SK-N-SH (cell line): ENCODE results near the gene PLD1. TPM values are rescaled to one million over a fixed set of nuclear protein-coding genes. Genes with fewer than 3 reads are reported as not detected.

Source experiments
- CTCF ChIA-PET: fragments of 300-600, 350-600 bp; formaldehyde crosslinking; extraction: SDS; loops from one replicate; lab custom pipeline; 2021; lab: Yijun Ruan, JAX
- POLR2A ChIA-PET: fragments of 350-600 bp; sonication (Branson Sonifier 250); formaldehyde crosslinking; extraction: SDS; loops from one replicate; lab custom pipeline; 2020; ENCODE audit warnings: antibody characterized with exemption, inconsistent platforms; lab: Yijun Ruan, JAX
- DNase-seq: peaks from one replicate; pipeline ENCODE4 v3.0.0; 2012
- H2AFZ ChIP-seq: fragments of 200-600 bp; sonication (generic); 2 replicates; pipeline ENCODE4 v1.8.1; 2016; ENCODE audit warnings: antibody characterized with exemption, mild to moderate bottlenecking, low read depth
- H3F3A ChIP-seq: fragments of 200-600 bp; sonication (generic); replicated peaks from 2 replicates; pipeline ENCODE3; 2016; ENCODE audit warnings: antibody characterized with exemption, mild to moderate bottlenecking; ENCODE audit not compliant: insufficient read depth
- H3K27ac ChIP-seq, 2 experiments: fragments of 200-500 bp in 1 of 2; fragments of 200-600 bp in 1 of 2; sonication (Bioruptor generic) in 1 of 2; sonication (generic), shearing (Covaris generic) in 1 of 2; 2 replicates each; pipeline versions ENCODE4 v1.5.1 to v1.6.1; 2014 to 2016; ENCODE audit warnings: low read depth in 2 of 2, inconsistent platforms in 1 of 2, low read length in 1 of 2, mild to moderate bottlenecking in 1 of 2, mixed read lengths in 1 of 2
- H3K27me3 ChIP-seq: fragments of 200-600 bp; sonication (generic), shearing (Covaris generic); 2 replicates; pipeline ENCODE4 v1.6.1; 2016; ENCODE audit warnings: mixed run types; ENCODE audit not compliant: insufficient read depth
- H3K36me3 ChIP-seq, 2 experiments: fragments of 200-500 bp in 1 of 2; fragments of 200-600 bp in 1 of 2; sonication (Bioruptor generic) in 1 of 2; sonication (generic) in 1 of 2; replicated peaks in 1 of 2; 2 replicates each; pipeline versions ENCODE3 to v1.5.1; 2014 to 2016; ENCODE audit warnings: low read length in 1 of 2, mild to moderate bottlenecking in 1 of 2; ENCODE audit not compliant: insufficient read depth in 2 of 2, control insufficient read depth in 1 of 2
- H3K4me1 ChIP-seq, 2 experiments: fragments of 200-500 bp in 1 of 2; fragments of 200-600 bp in 1 of 2; sonication (Bioruptor generic) in 1 of 2; sonication (generic), shearing (Covaris generic) in 1 of 2; 2 replicates each; pipeline versions ENCODE4 v1.5.1 to v1.6.1; 2014 to 2016; ENCODE audit warnings: low read depth in 1 of 2, low read length in 1 of 2, mixed run types in 1 of 2; ENCODE audit not compliant: insufficient read depth in 2 of 2, control insufficient read depth in 1 of 2
- H3K4me2 ChIP-seq: fragments of 200-600 bp; sonication (generic), shearing (Covaris generic); 2 replicates; pipeline ENCODE4 v1.6.1; 2017; ENCODE audit warnings: mixed run types
- H3K4me3 ChIP-seq, 2 experiments: fragments of 200-500 bp in 1 of 2; fragments of 200-600 bp in 1 of 2; sonication (Bioruptor generic) in 1 of 2; sonication (generic), shearing (Covaris generic) in 1 of 2; 2 replicates each; pipeline versions ENCODE4 v1.5.1 to v1.8.1; 2014 to 2016; ENCODE audit warnings: low read depth in 2 of 2, inconsistent platforms in 1 of 2, low read length in 1 of 2, mild to moderate bottlenecking in 1 of 2, mixed read lengths in 1 of 2, moderate library complexity in 1 of 2
- H3K79me2 ChIP-seq: fragments of 200-600 bp; sonication (generic); 2 replicates; pipeline ENCODE4 v1.8.1; 2017; ENCODE audit warnings: mild to moderate bottlenecking; ENCODE audit not compliant: insufficient read depth
- H3K9ac ChIP-seq: fragments of 200-600 bp; sonication (generic); 2 replicates; pipeline ENCODE4 v1.6.1; 2017; ENCODE audit warnings: mixed run types
- H3K9me2 ChIP-seq: fragments of 200-600 bp; sonication (generic); 2 replicates; pipeline ENCODE4 v1.6.1; 2017; ENCODE audit warnings: mixed run types
- H3K9me3 ChIP-seq: fragments of 200-600 bp; sonication (generic); 2 replicates; pipeline ENCODE4 v1.6.1; 2017; ENCODE audit warnings: mixed run types, mild to moderate bottlenecking, moderate library complexity
- H4K20me1 ChIP-seq: fragments of 200-600 bp; sonication (generic); 2 replicates; pipeline ENCODE4 v1.6.1; 2017; ENCODE audit warnings: mild to moderate bottlenecking, mixed run types; ENCODE audit not compliant: insufficient read depth
- CHD2 ChIP-seq: fragments of 150-350 bp; IDR thresholded peaks from 2 replicates; pipeline ENCODE4 v1.6.1; 2018; ENCODE audit warnings: low read length; ENCODE audit not compliant: partially characterized antibody
- ELF1 ChIP-seq: IDR thresholded peaks from 2 replicates; pipeline ENCODE4 v1.4.0; 2012
- EP300 ChIP-seq, 2 experiments: IDR thresholded peaks; 2 replicates each; pipeline versions ENCODE4 v1.4.0 to v1.6.1; 2012; ENCODE audit warnings: borderline replicate concordance in 1 of 2, low read depth in 1 of 2, low read length in 1 of 2
- FOSL2 ChIP-seq: IDR thresholded peaks from 2 replicates; pipeline ENCODE4 v1.4.0; 2012; ENCODE audit warnings: low read depth, mild to moderate bottlenecking, moderate library complexity, borderline replicate concordance
- GATA2 ChIP-seq: sonication (generic); formaldehyde crosslinking; IDR thresholded peaks from 2 replicates; pipeline ENCODE4 v1.5.0; 2020; ENCODE audit warnings: mild to moderate bottlenecking, missing genetic modification reagents
- JUND ChIP-seq: IDR thresholded peaks from 2 replicates; pipeline ENCODE4 v1.4.0; 2012
- MEF2A ChIP-seq: IDR thresholded peaks from 2 replicates; pipeline ENCODE4 v1.4.0; 2012; ENCODE audit warnings: low read depth, borderline replicate concordance
- NFIC ChIP-seq: IDR thresholded peaks from 2 replicates; pipeline ENCODE4 v1.4.0; 2012; ENCODE audit warnings: borderline replicate concordance
- POLR2AphosphoS5 ChIP-seq: IDR thresholded peaks from 2 replicates; pipeline ENCODE4 v1.6.1; 2012; ENCODE audit warnings: low read depth, low read length
- RAD21 ChIP-seq: IDR thresholded peaks from 2 replicates; pipeline ENCODE4 v1.6.1; 2012; ENCODE audit warnings: mild to moderate bottlenecking, low read length
- RXRA ChIP-seq: IDR thresholded peaks from 2 replicates; pipeline ENCODE4 v1.4.0; 2012; ENCODE audit warnings: low read depth, mild to moderate bottlenecking, borderline replicate concordance
- SIN3A ChIP-seq: IDR thresholded peaks from 2 replicates; pipeline ENCODE4 v1.6.1; 2012; ENCODE audit warnings: low read depth, mild to moderate bottlenecking, low read length, moderate library complexity, borderline replicate concordance
- TAF1 ChIP-seq: IDR thresholded peaks from 2 replicates; pipeline ENCODE4 v1.6.1; 2012; ENCODE audit warnings: low read depth, mild to moderate bottlenecking, low read length, moderate library complexity, borderline replicate concordance
- TCF12 ChIP-seq: IDR thresholded peaks from 2 replicates; pipeline ENCODE4 v1.4.0; 2012
- TEAD4 ChIP-seq: IDR thresholded peaks from 2 replicates; pipeline ENCODE4 v1.4.0; 2012; ENCODE audit warnings: mild to moderate bottlenecking, borderline replicate concordance; ENCODE audit not compliant: insufficient read depth
- YY1 ChIP-seq: IDR thresholded peaks from 2 replicates; pipeline ENCODE4 v1.4.0; 2012; ENCODE audit warnings: low read depth, mild to moderate bottlenecking
- WGBS: methylation state at CpG from one replicate; pipeline ENCODE4 v1.1.6; 2017; ENCODE audit warnings: low lambda C conversion rate; 5-methylcytosine and 5-hydroxymethylcytosine counted together
- polyA plus RNA-seq, 3 experiments: library from polyadenylated mRNA; depleted of rRNA; stranded (reverse); fragments of >200 nt; gene quantifications; 2 replicates each; pipeline ENCODE4 v1.2.3, GENCODE V29; 2012
- TF ChIP-seq, protein P1 (sequence below): IDR thresholded peaks from 2 replicates; pipeline ENCODE4 v1.4.0; 2012; ENCODE audit warnings: low read depth, borderline replicate concordance
- TF ChIP-seq, protein P2 (sequence below): IDR thresholded peaks from 2 replicates; pipeline ENCODE4 v1.4.0; 2012; ENCODE audit warnings: low read depth, borderline replicate concordance
- TF ChIP-seq, protein P3 (sequence below): IDR thresholded peaks from 2 replicates; pipeline ENCODE4; 2012
- TF ChIP-seq, protein P4 (sequence below): fragments of 200-600 bp; sonication (generic); IDR thresholded peaks from 2 replicates; pipeline ENCODE4 v1.6.1; 2017; ENCODE audit warnings: antibody characterized with exemption, mild to moderate bottlenecking, moderate library complexity
- TF ChIP-seq, protein P5 (sequence below): IDR thresholded peaks from 2 replicates; pipeline ENCODE4 v1.4.0; 2012; ENCODE audit warnings: low read depth

The PLD1 gene
- polyA plus RNA-seq, 1 of the 3 experiments (the other 2 are of a cell fraction): 6.2 TPM

DNA sequence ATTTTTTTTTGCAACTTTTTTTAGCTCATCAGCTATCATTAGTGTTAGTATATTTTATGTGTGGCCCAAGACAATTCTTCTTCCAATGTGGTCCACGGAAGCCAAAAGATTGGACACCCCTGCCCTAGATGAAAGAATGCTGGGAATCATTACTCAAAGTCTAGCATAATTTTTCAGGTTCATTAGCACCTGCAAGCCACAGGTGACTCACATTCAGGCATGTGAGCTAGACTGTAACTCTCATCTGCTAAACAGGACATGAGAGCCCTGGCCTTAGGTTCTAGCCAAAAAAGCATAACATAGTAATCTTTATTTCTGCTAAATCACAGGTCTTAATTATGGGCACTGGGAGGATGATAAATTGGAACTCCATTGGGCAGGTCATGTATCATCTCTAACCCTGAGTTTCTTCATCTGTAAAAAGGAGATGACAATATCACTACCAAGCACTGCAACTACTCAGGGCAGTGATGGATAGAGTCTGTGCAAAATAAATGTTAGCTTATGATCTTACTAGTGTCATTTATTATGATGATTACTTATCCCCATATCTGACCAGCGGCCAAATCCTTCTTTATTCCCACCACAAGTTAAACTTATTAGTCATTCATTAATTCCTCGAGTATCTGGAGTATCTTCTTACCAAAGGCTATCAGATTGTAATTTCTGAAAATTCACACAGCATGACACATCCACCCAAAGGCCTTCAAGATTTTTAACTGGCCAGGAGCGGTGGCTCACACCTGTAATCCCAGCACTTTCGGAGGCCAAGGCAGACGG is 125.0 kb downstream of the PLD1 start:
- H3K4me2 ChIP-seq: no peak overlapping the region
- ChIA-PET POLR2A (no interaction called here), CTCF (no interaction called here)
- no peaks in the 10 kb centered on the region for H3K79me2 ChIP-seq
- no peak overlapping the region for H2AFZ ChIP-seq
- DNase-seq: no peak
- no peaks in the 10 kb centered on the region; a peak in 2 of 4 replicates for H3K4me1 ChIP-seq
- 41% methylated on average over 6 of the region's 6 CpGs for WGBS
- H3F3A ChIP-seq: no peaks in the 10 kb centered on the region
- H3K9me2 ChIP-seq: no peaks in the 10 kb centered on the region
- H4K20me1 ChIP-seq: no peaks in the 10 kb centered on the region
- no peaks in the 10 kb centered on the region for H3K36me3 ChIP-seq
- no peaks in the 10 kb centered on the region for H3K9me3 ChIP-seq
- H3K9ac ChIP-seq: no peak overlapping the region
- no peak overlapping the region for H3K4me3 ChIP-seq
- no peaks in the 10 kb centered on the region for H3K27me3 ChIP-seq
- H3K27ac ChIP-seq: no peak overlapping the region
- TF ChIP-seq, protein P1, sequence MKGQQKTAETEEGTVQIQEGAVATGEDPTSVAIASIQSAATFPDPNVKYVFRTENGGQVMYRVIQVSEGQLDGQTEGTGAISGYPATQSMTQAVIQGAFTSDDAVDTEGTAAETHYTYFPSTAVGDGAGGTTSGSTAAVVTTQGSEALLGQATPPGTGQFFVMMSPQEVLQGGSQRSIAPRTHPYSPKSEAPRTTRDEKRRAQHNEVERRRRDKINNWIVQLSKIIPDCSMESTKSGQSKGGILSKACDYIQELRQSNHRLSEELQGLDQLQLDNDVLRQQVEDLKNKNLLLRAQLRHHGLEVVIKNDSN: no peak
- TF ChIP-seq RAD21 (no peak), RXRA (peak; percentile 38; the same call in 1 of the 2 replicates), FOSL2 (peak; percentile 46; the same call in 1 of the 2 replicates), SIN3A (peak; percentile 64; the same call in 1 of the 2 replicates), TEAD4 (0 out of 2 replicates have a peak, but pooled peaks have one; percentile 23), NFIC (peak; percentile 63), TAF1 (no peak), MEF2A (no peak), CHD2 (no peak), TCF12 (peak; percentile 75), GATA2 (CRISPR knock-in tag) (no peak), JUND (peak; percentile 71), YY1 (no peak), POLR2AphosphoS5 (peak; percentile 30; the same call in 1 of the 2 replicates), ELF1 (no peak), EP300 (IDR thresholded peaks at IDR 0.05; ENCODE audit: borderline replicate concordance in 1 of 2, low read depth in 1 of 2, low read length in 1 of 2) (peak in 1 of 2 experiments; percentile 41; a peak in 1 of 4 replicates)
- TF ChIP-seq, protein P2, sequence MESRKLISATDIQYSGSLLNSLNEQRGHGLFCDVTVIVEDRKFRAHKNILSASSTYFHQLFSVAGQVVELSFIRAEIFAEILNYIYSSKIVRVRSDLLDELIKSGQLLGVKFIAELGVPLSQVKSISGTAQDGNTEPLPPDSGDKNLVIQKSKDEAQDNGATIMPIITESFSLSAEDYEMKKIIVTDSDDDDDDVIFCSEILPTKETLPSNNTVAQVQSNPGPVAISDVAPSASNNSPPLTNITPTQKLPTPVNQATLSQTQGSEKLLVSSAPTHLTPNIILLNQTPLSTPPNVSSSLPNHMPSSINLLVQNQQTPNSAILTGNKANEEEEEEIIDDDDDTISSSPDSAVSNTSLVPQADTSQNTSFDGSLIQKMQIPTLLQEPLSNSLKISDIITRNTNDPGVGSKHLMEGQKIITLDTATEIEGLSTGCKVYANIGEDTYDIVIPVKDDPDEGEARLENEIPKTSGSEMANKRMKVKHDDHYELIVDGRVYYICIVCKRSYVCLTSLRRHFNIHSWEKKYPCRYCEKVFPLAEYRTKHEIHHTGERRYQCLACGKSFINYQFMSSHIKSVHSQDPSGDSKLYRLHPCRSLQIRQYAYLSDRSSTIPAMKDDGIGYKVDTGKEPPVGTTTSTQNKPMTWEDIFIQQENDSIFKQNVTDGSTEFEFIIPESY: 0 out of 2 replicates have a peak, but pooled peaks have one; percentile 29
- TF ChIP-seq, protein P3, sequence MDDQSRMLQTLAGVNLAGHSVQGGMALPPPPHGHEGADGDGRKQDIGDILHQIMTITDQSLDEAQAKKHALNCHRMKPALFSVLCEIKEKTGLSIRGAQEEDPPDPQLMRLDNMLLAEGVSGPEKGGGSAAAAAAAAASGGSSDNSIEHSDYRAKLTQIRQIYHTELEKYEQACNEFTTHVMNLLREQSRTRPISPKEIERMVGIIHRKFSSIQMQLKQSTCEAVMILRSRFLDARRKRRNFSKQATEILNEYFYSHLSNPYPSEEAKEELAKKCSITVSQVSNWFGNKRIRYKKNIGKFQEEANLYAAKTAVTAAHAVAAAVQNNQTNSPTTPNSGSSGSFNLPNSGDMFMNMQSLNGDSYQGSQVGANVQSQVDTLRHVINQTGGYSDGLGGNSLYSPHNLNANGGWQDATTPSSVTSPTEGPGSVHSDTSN: peak; percentile 91
- TF ChIP-seq, protein P4, sequence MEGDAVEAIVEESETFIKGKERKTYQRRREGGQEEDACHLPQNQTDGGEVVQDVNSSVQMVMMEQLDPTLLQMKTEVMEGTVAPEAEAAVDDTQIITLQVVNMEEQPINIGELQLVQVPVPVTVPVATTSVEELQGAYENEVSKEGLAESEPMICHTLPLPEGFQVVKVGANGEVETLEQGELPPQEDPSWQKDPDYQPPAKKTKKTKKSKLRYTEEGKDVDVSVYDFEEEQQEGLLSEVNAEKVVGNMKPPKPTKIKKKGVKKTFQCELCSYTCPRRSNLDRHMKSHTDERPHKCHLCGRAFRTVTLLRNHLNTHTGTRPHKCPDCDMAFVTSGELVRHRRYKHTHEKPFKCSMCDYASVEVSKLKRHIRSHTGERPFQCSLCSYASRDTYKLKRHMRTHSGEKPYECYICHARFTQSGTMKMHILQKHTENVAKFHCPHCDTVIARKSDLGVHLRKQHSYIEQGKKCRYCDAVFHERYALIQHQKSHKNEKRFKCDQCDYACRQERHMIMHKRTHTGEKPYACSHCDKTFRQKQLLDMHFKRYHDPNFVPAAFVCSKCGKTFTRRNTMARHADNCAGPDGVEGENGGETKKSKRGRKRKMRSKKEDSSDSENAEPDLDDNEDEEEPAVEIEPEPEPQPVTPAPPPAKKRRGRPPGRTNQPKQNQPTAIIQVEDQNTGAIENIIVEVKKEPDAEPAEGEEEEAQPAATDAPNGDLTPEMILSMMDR: no peak
- TF ChIP-seq, protein P5, sequence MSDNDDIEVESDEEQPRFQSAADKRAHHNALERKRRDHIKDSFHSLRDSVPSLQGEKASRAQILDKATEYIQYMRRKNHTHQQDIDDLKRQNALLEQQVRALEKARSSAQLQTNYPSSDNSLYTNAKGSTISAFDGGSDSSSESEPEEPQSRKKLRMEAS: no peak
- TF ChIP-seq, all 33 proteins: peak for 11
